HAP-1 (cell line): ENCODE data around the gene COG6.

Experiments used
- DNase-seq, 2 experiments: peaks; one replicate each; pipeline ENCODE4 v3.0.0-alpha.2; 2016 to 2020; ENCODE audit warnings: low spot score in 2 of 2
- H3K27me3 ChIP-seq: fragments of 250-450 bp; sonication (Bioruptor Pico); 2 replicates; pipeline ENCODE4 v1.5.1; 2020; ENCODE audit warnings: low read depth, mild to moderate bottlenecking, moderate library complexity
- H3K36me3 ChIP-seq: fragments of 250-450 bp; sonication (Bioruptor Pico); replicated peaks from 2 replicates; pipeline ENCODE4 v1.5.1; 2020; ENCODE audit warnings: mild to moderate bottlenecking
- H3K4me1 ChIP-seq: fragments of 250-450 bp; sonication (Bioruptor Pico); 2 replicates; pipeline ENCODE4 v1.5.1; 2020; ENCODE audit warnings: mild to moderate bottlenecking
- H3K4me3 ChIP-seq: fragments of 250-450 bp; sonication (Bioruptor Pico); 2 replicates; pipeline ENCODE4 v1.5.1; 2020; ENCODE audit warnings: mild to moderate bottlenecking, moderate library complexity
- H3K9me3 ChIP-seq: fragments of 250-450 bp; sonication (Bioruptor Pico); 2 replicates; pipeline ENCODE4 v1.5.1; 2020; ENCODE audit warnings: mild to moderate bottlenecking, moderate library complexity
- in situ Hi-C: fragments of 300-500 bp; cut with MboI; formaldehyde crosslinking; loops from 3 replicates; pipeline ENCODE4 v1.14.3; 2020; ENCODE audit warnings: low sequenced_read_pairs, inconsistent platforms, mixed read lengths

Gene COG6

DNA sequence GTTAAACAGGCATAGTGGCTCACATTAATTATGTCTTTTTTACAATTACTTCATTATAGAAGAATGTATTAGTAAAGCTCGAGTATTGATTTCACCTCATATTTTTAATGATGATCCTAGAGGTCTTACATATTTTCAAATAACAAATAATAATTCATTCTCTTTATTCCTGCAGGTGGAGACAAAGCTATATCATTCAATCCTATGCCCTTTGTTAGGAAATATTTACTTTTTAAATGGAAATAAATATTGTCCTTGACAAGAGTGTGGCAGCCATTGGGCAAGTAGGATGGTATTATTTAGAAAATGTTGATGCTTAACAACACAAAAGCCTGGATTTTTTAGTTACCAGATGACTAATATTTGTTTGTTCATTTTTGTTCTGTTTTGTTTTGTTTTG is 127.6 kb downstream of the COG6 start:
- Histone ChIP-seq H3K27me3 (no peaks in the 10 kb centered on the region), H3K9me3 (no peaks in the 10 kb centered on the region), H3K4me3 (no peak overlapping the region), H3K36me3 (no peaks in the 10 kb centered on the region), H3K4me1 (no peaks in the 10 kb centered on the region)
- DNase-seq = no peak
- in situ Hi-C loops = loop anchor here (25.0 kb wide), 1 partner anchor 904 kb away; no protein-coding TSS in a partner anchor

DNA sequence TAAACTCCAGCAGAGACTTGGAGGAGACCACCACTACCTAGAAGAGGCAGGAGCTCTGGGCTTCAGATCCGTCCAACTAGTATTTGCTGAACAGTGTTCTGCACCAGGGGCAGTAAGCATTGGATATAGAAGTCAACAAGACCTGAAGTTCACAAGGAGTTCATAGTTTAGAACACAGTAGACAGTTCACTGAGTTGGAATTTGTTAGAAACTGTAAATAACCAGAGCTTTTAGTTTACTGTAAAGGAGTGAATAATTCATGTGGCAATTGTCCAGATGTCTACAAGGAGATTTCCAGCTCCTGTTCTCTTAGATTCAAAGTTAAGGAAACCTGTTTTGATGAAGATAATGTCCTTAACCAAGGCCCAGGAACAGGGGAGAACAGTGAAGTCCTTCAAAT is 128.9 kb downstream of the COG6 start:
- Histone ChIP-seq H3K9me3 (no peaks in the 10 kb centered on the region), H3K4me1 (no peaks in the 10 kb centered on the region), H3K4me3 (no peak overlapping the region), H3K27me3 (no peaks in the 10 kb centered on the region), H3K36me3 (no peaks in the 10 kb centered on the region)
- DNase-seq = no peak
- in situ Hi-C loops = loop anchor here (25.0 kb wide), 1 partner anchor 903 kb away; no protein-coding TSS in a partner anchor

- H3K27me3 ChIP-seq = no peaks in the 10 kb centered on the region
- H3K36me3 ChIP-seq = no peaks in the 10 kb centered on the region
- in situ Hi-C loops = loop anchor here (25.0 kb wide), 1 partner anchor 901 kb away; no protein-coding TSS in a partner anchor
Measured at GRCh38 chr13:39786091-39786490, 130.6 kb downstream of the COG6 start.

GRCh38 chr13:39787086-39787487 is 131.6 kb downstream of the COG6 start:
- Histone ChIP-seq H3K9me3 (no peaks in the 10 kb centered on the region), H3K4me3 (no peak overlapping the region), H3K36me3 (no peaks in the 10 kb centered on the region), H3K27me3 (no peaks in the 10 kb centered on the region), H3K4me1 (no peaks in the 10 kb centered on the region)
- DNase-seq = no peak
- in situ Hi-C loops = loop anchor here (25.0 kb wide), 1 partner anchor 900 kb away; no protein-coding TSS in a partner anchor

More at GRCh38 chr13:39786091-39786490, 130.6 kb downstream of the COG6 start:
- no peak for DNase-seq
- no peak overlapping the region for H3K4me3 ChIP-seq
- H3K9me3 ChIP-seq = no peaks in the 10 kb centered on the region
- H3K4me1 ChIP-seq = no peaks in the 10 kb centered on the region

GRCh38 chr13:39788102-39788501 is 132.6 kb downstream of the COG6 start:
- DNase-seq = no peak
- no peak overlapping the region for H3K4me3 ChIP-seq
- in situ Hi-C loops = loop anchor here (25.0 kb wide), 1 partner anchor 899 kb away; no protein-coding TSS in a partner anchor
- H3K4me1 ChIP-seq = no peaks in the 10 kb centered on the region
- H3K9me3 ChIP-seq = no peaks in the 10 kb centered on the region
- no peaks in the 10 kb centered on the region for H3K36me3 ChIP-seq
- H3K27me3 ChIP-seq = no peaks in the 10 kb centered on the region

DNA sequence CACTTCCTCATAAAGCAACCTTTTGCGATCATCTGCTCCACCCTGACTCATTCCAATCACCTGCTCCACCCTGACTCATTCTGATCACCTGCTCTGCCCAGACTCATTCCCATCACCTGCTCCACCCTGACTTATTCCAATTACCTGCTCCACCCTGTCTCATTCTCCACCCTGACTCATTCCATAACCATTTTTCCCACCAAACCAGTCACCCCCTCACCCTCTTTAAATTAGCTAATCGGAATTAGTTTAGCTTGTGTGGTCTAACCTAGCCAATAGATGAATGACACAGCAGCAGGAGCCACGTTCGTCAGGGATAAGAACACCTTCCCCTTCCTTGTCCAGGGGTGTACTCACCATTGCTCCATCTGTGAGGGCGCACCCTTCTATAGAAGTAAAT is 134.0 kb downstream of the COG6 start:
- H3K4me1 ChIP-seq = no peaks in the 10 kb centered on the region
- H3K36me3 ChIP-seq = no peaks in the 10 kb centered on the region
- H3K4me3 ChIP-seq = no peak overlapping the region
- in situ Hi-C loops = loop anchor here (25.0 kb wide), 1 partner anchor 898 kb away; no protein-coding TSS in a partner anchor
- no peaks in the 10 kb centered on the region for H3K9me3 ChIP-seq
- no peaks in the 10 kb centered on the region for H3K27me3 ChIP-seq
- no peak for DNase-seq
